OCI-LY3 (cell line): ENCODE data around the gene TBL3.
"Not testable (repeated sequence)": the region's sequence is repeated elsewhere in the genome, so short reads cannot be mapped to it uniquely, and the experiment has no call there.

ENCODE experiments used
- H2AFZ ChIP-seq: fragments of 200-600, 300-600 bp; shearing (Covaris generic); 2 replicates; pipeline ENCODE4 v1.6.0; 2014; ENCODE audit warnings: antibody characterized with exemption, low read depth, low read length
- H3K27ac ChIP-seq: fragments of 200-600, 300-600 bp; sonication (generic); 2 replicates; pipeline ENCODE4 v1.5.1; 2014; ENCODE audit warnings: mild to moderate bottlenecking, low read length, moderate library complexity, mixed read lengths
- H3K27me3 ChIP-seq: fragments of 200-600, 300-600 bp; sonication (generic); 2 replicates; pipeline ENCODE4 v1.6.1; 2014; ENCODE audit warnings: low read depth, low read length, mixed read lengths
- H3K36me3 ChIP-seq: fragments of 200-600, 300-600 bp; sonication (generic); replicated peaks from 2 replicates; pipeline ENCODE3; 2014; ENCODE audit warnings: low read depth, low read length, mixed read lengths
- H3K4me1 ChIP-seq: fragments of 300-600, 200-600 bp; sonication (generic); 2 replicates; pipeline ENCODE4 v1.6.1; 2014; ENCODE audit warnings: low read length, mixed read lengths
- H3K4me2 ChIP-seq: fragments of 200-600, 300-600 bp; sonication (generic); 2 replicates; pipeline ENCODE4 v1.6.1; 2014; ENCODE audit warnings: low read length, mixed read lengths
- H3K4me3 ChIP-seq: fragments of 300-600, 200-600 bp; sonication (generic); 2 replicates; pipeline ENCODE4 v1.5.1; 2014; ENCODE audit warnings: antibody characterized with exemption, mild to moderate bottlenecking, low read length, moderate library complexity
- H3K79me2 ChIP-seq: fragments of 300-600, 200-600 bp; shearing (Covaris generic); 2 replicates; pipeline ENCODE4 v1.6.1; 2014; ENCODE audit warnings: mild to moderate bottlenecking, low read length, mixed read lengths
- H3K9ac ChIP-seq: fragments of 300-600, 200-600 bp; shearing (Covaris generic); 2 replicates; pipeline ENCODE4 v1.6.0; 2014; ENCODE audit warnings: mild to moderate bottlenecking, low read length, moderate library complexity
- H3K9me3 ChIP-seq: fragments of 200-600, 300-600 bp; shearing (Covaris generic); 2 replicates; pipeline ENCODE4 v1.6.1; 2014; ENCODE audit warnings: low read length, mixed read lengths; ENCODE audit not compliant: insufficient read depth
- H4K20me1 ChIP-seq: fragments of 200-600, 300-600 bp; sonication (generic); 2 replicates; pipeline ENCODE4 v1.6.1; 2016; ENCODE audit warnings: low read length, mixed read lengths; ENCODE audit not compliant: insufficient read depth
- CTCF ChIP-seq: fragments of 200-600, 300-600 bp; sonication (generic); IDR thresholded peaks from 2 replicates; pipeline ENCODE4 v1.5.1; 2014; ENCODE audit warnings: antibody characterized with exemption, low read length, low read depth
- EZH2phosphoT487 ChIP-seq: fragments of 200-600 bp; shearing (Covaris generic); IDR thresholded peaks from 2 replicates; pipeline ENCODE4 v1.6.1; 2018; ENCODE audit warnings: antibody characterized with exemption, mixed run types, low read depth

The TBL3 gene

GRCh38 chr16:1961651-1962067, 10.2 kb upstream of the TBL3 start:
- H4K20me1 ChIP-seq = peaks cover 32% of the 10 kb centered on the region
- peaks cover 26% of the 10 kb centered on the region for H3K36me3 ChIP-seq
- peak overlapping the region; percentile 62; the same call in 1 of the 2 replicates for H3K27ac ChIP-seq
- H3K4me3 ChIP-seq = peak overlapping the region; percentile 36
- H3K79me2 ChIP-seq = peaks cover 71% of the 10 kb centered on the region
- no peak for TF ChIP-seq EZH2phosphoT487
- no peak for TF ChIP-seq CTCF
- H3K4me2 ChIP-seq = peak overlapping the region; percentile 85
- no peak overlapping the region for H3K9ac ChIP-seq
- no peaks in the 10 kb centered on the region for H3K9me3 ChIP-seq
- no peak overlapping the region for H2AFZ ChIP-seq
- peaks cover 39% of the 10 kb centered on the region for H3K4me1 ChIP-seq
- H3K27me3 ChIP-seq = no peaks in the 10 kb centered on the region

GRCh38 chr16:1962161-1963153, 9.4 kb upstream of the TBL3 start:
- Histone ChIP-seq H3K36me3 (peaks cover 27% of the 10 kb centered on the region), H3K4me1 (peaks cover 39% of the 10 kb centered on the region), H3K4me2 (peak overlapping the region; percentile 85), H3K79me2 (peaks cover 75% of the 10 kb centered on the region), H3K4me3 (peak overlapping the region; percentile 100), H4K20me1 (peaks cover 32% of the 10 kb centered on the region), H3K9ac (peak overlapping the region; percentile 99), H3K27ac (peak overlapping the region; percentile 81)
- not testable (repeated sequence) for H2AFZ ChIP-seq, H3K27me3 ChIP-seq, H3K9me3 ChIP-seq

GRCh38 chr16:1963806-1964505, 7.9 kb upstream of the TBL3 start:
- Histone ChIP-seq H3K9ac (peak overlapping the region; percentile 99), H2AFZ (no peak overlapping the region), H3K79me2 (peaks cover 75% of the 10 kb centered on the region), H3K4me2 (peak overlapping the region; percentile 85), H3K4me3 (peak overlapping the region; percentile 100), H3K9me3 (no peaks in the 10 kb centered on the region), H3K36me3 (peaks cover 27% of the 10 kb centered on the region), H3K4me1 (peaks cover 37% of the 10 kb centered on the region), H3K27ac (peak overlapping the region; percentile 81), H3K27me3 (no peaks in the 10 kb centered on the region), H4K20me1 (peaks cover 32% of the 10 kb centered on the region)
- TF ChIP-seq CTCF (peak; percentile 27; the same call in 1 of the 2 replicates), EZH2phosphoT487 (no peak)

- H3K36me3 ChIP-seq = peaks cover 27% of the 10 kb centered on the region
- H3K9me3 ChIP-seq = no peaks in the 10 kb centered on the region
- H3K27ac ChIP-seq = peak within 1 kb of the TSS; percentile 81
- H3K27me3 ChIP-seq = no peaks in the 10 kb centered on the region
- H3K79me2 ChIP-seq = peaks cover 71% of the 10 kb centered on the region
- H3K4me1 ChIP-seq = peaks cover 35% of the 10 kb centered on the region
- peaks cover 32% of the 10 kb centered on the region for H4K20me1 ChIP-seq
- H3K4me2 ChIP-seq = peak within 1 kb of the TSS; percentile 96
- TF ChIP-seq EZH2phosphoT487 (no peak), CTCF (no peak)
- peak within 1 kb of the TSS; percentile 100 for H3K4me3 ChIP-seq
- H3K9ac ChIP-seq = peak within 1 kb of the TSS; percentile 99
- no peak within 1 kb of the TSS for H2AFZ ChIP-seq
Measured at GRCh38 chr16:1964506-1965395, 7.1 kb upstream of the TBL3 start, which contains the start of gene RPS2. RPS2 (minus strand) TSS chr16:1964826; CDS start chr16:1964625, 201 bp downstream.
